NT2/D1 (cell line): ENCODE results near the gene SAYSD1.

Experiments used
- SUZ12 ChIP-seq: IDR thresholded peaks from 2 replicates; pipeline ENCODE4 v1.6.1; 2011; ENCODE audit not compliant: insufficient read length, insufficient read depth; ENCODE audit errors: extremely low read depth
- ZNF274 ChIP-seq: IDR thresholded peaks from 2 replicates; pipeline ENCODE4 v1.6.1; 2011; ENCODE audit warnings: mild to moderate bottlenecking, low read depth, low read length

DNA sequence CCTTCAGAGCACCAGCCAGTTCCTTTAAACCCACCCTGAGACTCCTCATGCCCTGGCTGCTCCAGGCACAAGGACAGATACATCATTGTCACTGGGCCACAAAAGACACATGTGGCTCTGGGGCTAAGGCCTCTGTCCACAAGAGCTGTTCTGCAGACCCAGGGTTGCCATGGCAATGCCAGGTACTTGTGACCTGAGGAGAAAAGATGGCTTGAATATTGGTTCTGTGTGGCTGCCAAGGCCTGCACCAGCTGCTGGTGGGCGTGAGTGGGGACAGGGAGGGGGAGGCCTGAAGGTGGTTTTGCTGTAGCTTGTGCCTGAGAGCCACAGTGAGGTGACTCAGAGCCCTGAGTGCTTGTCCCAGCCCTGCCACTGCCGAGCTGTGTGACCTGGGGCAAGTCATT lies 31.8 kb downstream of the SAYSD1 start:
- TF ChIP-seq ZNF274 = no peak
- TF ChIP-seq SUZ12 = no peak
